Gastrocnemius medialis (tissue), 4 donors: ENCODE measurements around the gene EVI5.

Experiments used
- POLR2A ChIP-seq, 2 donors: fragments of 450-650 bp; IDR thresholded peaks; one replicate each; pipeline ENCODE4 v1.6.1; 2017; ENCODE audit warnings: antibody characterized with exemption in 2 of 2, mild to moderate bottlenecking in 2 of 2, moderate library complexity in 2 of 2
- TF ChIP-seq, protein P1 (sequence below), 5 experiments: fragments of 450-650 bp in 3 of 5; fragments of 200-600 bp in 2 of 5; sonication (generic) in 2 of 5; IDR thresholded peaks in 4 of 5; conservative IDR thresholded peaks in 1 of 5; 1 replicate in 4 of 5; 2 replicates in 1 of 5; pipeline ENCODE4 v1.5.1; 2016 to 2019; ENCODE audit warnings: antibody characterized with exemption in 5 of 5, mild to moderate bottlenecking in 3 of 5, moderate library complexity in 3 of 5

DNA sequence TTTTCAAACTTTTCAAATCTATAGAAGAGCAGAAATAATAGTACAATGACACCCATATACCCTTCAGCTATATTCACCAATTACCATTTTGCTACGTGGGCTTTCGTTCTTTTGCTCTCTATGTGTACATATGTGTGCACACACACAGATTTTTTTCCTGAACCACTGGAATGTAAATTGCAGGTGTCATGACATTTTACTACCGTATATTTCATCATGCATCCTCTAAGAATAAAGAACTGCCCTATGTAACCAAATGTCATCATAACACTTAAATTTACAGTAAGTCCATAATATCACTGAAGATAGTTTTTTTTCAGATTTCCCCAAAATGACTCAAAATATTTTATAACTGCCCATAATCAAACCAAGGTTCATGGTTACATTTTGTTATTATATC, 209.8 kb downstream of the EVI5 start:
- TF ChIP-seq POLR2A (IDR thresholded peaks at IDR 0.05) = no peak
- TF ChIP-seq, protein P1, sequence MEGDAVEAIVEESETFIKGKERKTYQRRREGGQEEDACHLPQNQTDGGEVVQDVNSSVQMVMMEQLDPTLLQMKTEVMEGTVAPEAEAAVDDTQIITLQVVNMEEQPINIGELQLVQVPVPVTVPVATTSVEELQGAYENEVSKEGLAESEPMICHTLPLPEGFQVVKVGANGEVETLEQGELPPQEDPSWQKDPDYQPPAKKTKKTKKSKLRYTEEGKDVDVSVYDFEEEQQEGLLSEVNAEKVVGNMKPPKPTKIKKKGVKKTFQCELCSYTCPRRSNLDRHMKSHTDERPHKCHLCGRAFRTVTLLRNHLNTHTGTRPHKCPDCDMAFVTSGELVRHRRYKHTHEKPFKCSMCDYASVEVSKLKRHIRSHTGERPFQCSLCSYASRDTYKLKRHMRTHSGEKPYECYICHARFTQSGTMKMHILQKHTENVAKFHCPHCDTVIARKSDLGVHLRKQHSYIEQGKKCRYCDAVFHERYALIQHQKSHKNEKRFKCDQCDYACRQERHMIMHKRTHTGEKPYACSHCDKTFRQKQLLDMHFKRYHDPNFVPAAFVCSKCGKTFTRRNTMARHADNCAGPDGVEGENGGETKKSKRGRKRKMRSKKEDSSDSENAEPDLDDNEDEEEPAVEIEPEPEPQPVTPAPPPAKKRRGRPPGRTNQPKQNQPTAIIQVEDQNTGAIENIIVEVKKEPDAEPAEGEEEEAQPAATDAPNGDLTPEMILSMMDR (IDR thresholded peaks at IDR 0.05 in 4 of 5, conservative IDR thresholded peaks at IDR 0.05 in 1 of 5) = no peak
